Measurements from ENCODE around the gene RDH13.

- no peak for TF ChIP-seq YY1 (IDR thresholded peaks at IDR 0.05; ENCODE audit: low read depth)
- no peak for TF ChIP-seq FOXM1 (IDR thresholded peaks at IDR 0.05; ENCODE audit: borderline replicate concordance, low read depth)
- no peak for TF ChIP-seq NFIC (IDR thresholded peaks at IDR 0.05)
- no peak for TF ChIP-seq ZBTB7A (IDR thresholded peaks at IDR 0.05; ENCODE audit: low read depth)
- no peak for TF ChIP-seq EP300 (IDR thresholded peaks at IDR 0.05; ENCODE audit: borderline replicate concordance)
- no peak for TF ChIP-seq REST (IDR thresholded peaks at IDR 0.05; ENCODE audit: low read depth)
- TF ChIP-seq RAD21 (IDR thresholded peaks at IDR 0.05; ENCODE audit: low read depth) = no peak
Observed at GRCh38 chr19:55076321-55076720, 13.4 kb upstream of the RDH13 start.
